Lower lobe of right lung (tissue), 2 donors: Measurements from ENCODE around the gene ZNF350. TPM values are rescaled to one million over a fixed set of nuclear protein-coding genes. Genes with fewer than 3 reads are reported as not detected.
"Not testable (repeated sequence)": the region's sequence is repeated elsewhere in the genome, so short reads cannot be mapped to it uniquely, and the experiment has no call there.

Experiments
- ATAC-seq, 2 donors: fragments of 200-7000 bp; cut with Tn5 transposase; one replicate each; pipeline ENCODE4 v1.9.1; 2020 to 2022; ENCODE audit warnings: mild to moderate bottlenecking in 2 of 2, moderate library complexity in 2 of 2
- DNase-seq: peaks from one replicate; pipeline ENCODE4 v3.0.0-alpha.2; 2020
- H3K27ac ChIP-seq: fragments of 200-600 bp; one replicate; pipeline ENCODE4 v1.8.0; 2022
- H3K27me3 ChIP-seq: fragments of 200-600 bp; one replicate; pipeline ENCODE4 v1.8.0; 2022; ENCODE audit warnings: low read depth
- H3K36me3 ChIP-seq: fragments of 200-600 bp; one replicate; pipeline ENCODE4 v1.8.0; 2022; ENCODE audit warnings: mild to moderate bottlenecking
- H3K4me1 ChIP-seq: fragments of 200-600 bp; one replicate; pipeline ENCODE4 v1.8.0; 2022
- H3K4me3 ChIP-seq: fragments of 200-600 bp; one replicate; pipeline ENCODE4 v1.8.0; 2022; ENCODE audit warnings: mild to moderate bottlenecking
- H3K9me3 ChIP-seq: fragments of 200-600 bp; one replicate; pipeline ENCODE4 v1.8.0; 2022
- CTCF ChIP-seq: fragments of 200-600 bp; IDR thresholded peaks from one replicate; pipeline ENCODE4 v1.8.0; 2022; ENCODE audit warnings: antibody characterized with exemption, mild to moderate bottlenecking
- intact Hi-C: fragments of 100-400 bp; cut with DNase I; formaldehyde crosslinking; loops from one replicate; pipeline ENCODE4 v1.11.0; 2022
- total RNA-seq: library from RNA; stranded (reverse); fragmentation: NEBNext Ultra II Directional; extraction: Animal tissue kit (Norgen Biotek cat#: 25700); gene quantifications from one replicate; pipeline ENCODE4 v1.2.1, GENCODE V29; 2021
- donor health status: DM: no; HTN: yes; CAD: no; lungs with severe emphysema.

The ZNF350 gene
- total RNA-seq, 1 donor from 2014 or later: 13.7 TPM

- ATAC-seq: no peak
Measured at GRCh38 chr19:51994048-51994644, 7.5 kb upstream of the ZNF350 start.

GRCh38 chr19:51993422-51993821 lies 6.8 kb upstream of the ZNF350 start:
- DNase-seq (no peak), ATAC-seq (no peak)
- Histone ChIP-seq H3K4me3 (no peak overlapping the region), H3K27ac (no peak overlapping the region), H3K9me3 (peaks cover 100% of the 10 kb centered on the region), H3K27me3 (no peaks in the 10 kb centered on the region), H3K4me1 (no peaks in the 10 kb centered on the region), H3K36me3 (peaks cover 34% of the 10 kb centered on the region)
- TF ChIP-seq CTCF: no peak
- intact Hi-C loops: no loop called here

More at GRCh38 chr19:51994048-51994644, 7.5 kb upstream of the ZNF350 start:
- Histone ChIP-seq H3K27ac (no peak overlapping the region), H3K4me1 (no peaks in the 10 kb centered on the region), H3K4me3 (no peak overlapping the region), H3K27me3 (no peaks in the 10 kb centered on the region), H3K36me3 (peaks cover 41% of the 10 kb centered on the region), H3K9me3 (peaks cover 99% of the 10 kb centered on the region)
- intact Hi-C loops: no loop called here
- TF ChIP-seq CTCF: no peak
- no peak for DNase-seq

GRCh38 chr19:51983361-51983760 lies 3.3 kb downstream of the ZNF350 start:
- intact Hi-C loops: no loop called here
- DNase-seq: no peak
- peaks cover 77% of the 10 kb centered on the region for H3K9me3 ChIP-seq

GRCh38 chr19:51980926-51981325 lies 5.7 kb downstream of the ZNF350 start:
- H3K27ac ChIP-seq, ATAC-seq, intact Hi-C loops, DNase-seq, H3K4me3 ChIP-seq, H3K27me3 ChIP-seq: not testable (repeated sequence)
- Histone ChIP-seq H3K9me3 (peaks cover 88% of the 10 kb centered on the region), H3K4me1 (peaks cover 12% of the 10 kb centered on the region), H3K36me3 (peaks cover 14% of the 10 kb centered on the region)

More at GRCh38 chr19:51983361-51983760, 3.3 kb downstream of the ZNF350 start:
- Histone ChIP-seq H3K4me1 (peaks cover 12% of the 10 kb centered on the region), H3K27ac (no peak overlapping the region), H3K4me3 (no peak overlapping the region), H3K36me3 (peaks cover 14% of the 10 kb centered on the region), H3K27me3 (no peaks in the 10 kb centered on the region)
- no peak for ATAC-seq
- TF ChIP-seq CTCF: no peak

GRCh38 chr19:51980116-51980736 lies 6.4 kb downstream of the ZNF350 start:
- Histone ChIP-seq H3K4me1 (peaks cover 5% of the 10 kb centered on the region), H3K9me3 (peaks cover 95% of the 10 kb centered on the region), H3K4me3 (no peak overlapping the region), H3K36me3 (peaks cover 14% of the 10 kb centered on the region), H3K27me3 (no peaks in the 10 kb centered on the region), H3K27ac (no peak overlapping the region)
- ATAC-seq (no peak), DNase-seq (no peak)
- intact Hi-C loops: no loop called here
- no peak for TF ChIP-seq CTCF

GRCh38 chr19:51978882-51979281 lies 7.8 kb downstream of the ZNF350 start:
- peaks cover 21% of the 10 kb centered on the region for H3K36me3 ChIP-seq
- TF ChIP-seq CTCF: no peak
- H3K27ac ChIP-seq: no peak overlapping the region
- no peaks in the 10 kb centered on the region for H3K27me3 ChIP-seq
- H3K4me1 ChIP-seq: no peaks in the 10 kb centered on the region
- H3K4me3 ChIP-seq: no peak overlapping the region
- no peak for DNase-seq
- intact Hi-C loops: no loop called here
- no peak for ATAC-seq
- H3K9me3 ChIP-seq: peaks cover 97% of the 10 kb centered on the region
